Lower leg skin (tissue), 3 donors: ENCODE data around the gene HNMT.

Experiments used
- POLR2A ChIP-seq, 2 donors: fragments of 450-650 bp; IDR thresholded peaks; one replicate each; pipeline ENCODE4 v1.6.1; 2016 to 2017; ENCODE audit warnings: antibody characterized with exemption in 2 of 2, mild to moderate bottlenecking in 1 of 2, moderate library complexity in 1 of 2
- TF ChIP-seq, protein P1 (sequence below), 3 donors: fragments of 450-650 bp; IDR thresholded peaks; one replicate each; pipeline ENCODE4 v1.5.1; 2016; ENCODE audit warnings: antibody characterized with exemption in 3 of 3, mild to moderate bottlenecking in 3 of 3, moderate library complexity in 2 of 3

DNA sequence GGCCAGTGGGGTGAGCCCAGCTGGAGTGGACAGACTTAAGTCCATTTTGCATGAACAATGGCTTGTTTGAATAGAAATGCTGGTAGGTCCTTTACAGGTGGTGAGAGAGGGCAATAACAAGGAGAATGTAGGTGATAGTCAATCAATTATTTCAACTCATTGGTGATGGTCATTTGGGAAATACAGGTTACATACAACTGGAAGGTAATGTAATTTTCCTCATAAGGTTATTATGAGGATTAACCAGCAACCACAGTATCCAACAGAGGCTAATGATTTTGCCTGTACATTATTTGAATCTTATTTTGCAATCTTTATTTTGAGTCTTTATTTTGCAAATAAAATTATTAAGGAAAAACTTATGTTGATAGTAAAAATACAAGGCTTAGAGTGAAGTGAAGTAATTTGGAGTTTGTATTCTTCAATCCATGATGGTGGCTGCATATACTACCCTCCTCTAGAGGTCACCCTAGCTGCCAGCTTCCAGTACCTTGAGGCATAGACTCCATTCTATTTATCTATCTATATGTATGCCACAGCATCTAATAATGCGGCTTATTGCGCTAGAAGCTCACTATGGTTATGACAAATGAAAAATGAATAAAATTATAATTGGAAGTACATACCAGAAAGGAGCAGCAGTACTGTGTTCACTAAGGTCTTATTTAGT is 20.5 kb upstream of the HNMT start:
- TF ChIP-seq POLR2A (IDR thresholded peaks at IDR 0.05), result no peak
- TF ChIP-seq, protein P1, sequence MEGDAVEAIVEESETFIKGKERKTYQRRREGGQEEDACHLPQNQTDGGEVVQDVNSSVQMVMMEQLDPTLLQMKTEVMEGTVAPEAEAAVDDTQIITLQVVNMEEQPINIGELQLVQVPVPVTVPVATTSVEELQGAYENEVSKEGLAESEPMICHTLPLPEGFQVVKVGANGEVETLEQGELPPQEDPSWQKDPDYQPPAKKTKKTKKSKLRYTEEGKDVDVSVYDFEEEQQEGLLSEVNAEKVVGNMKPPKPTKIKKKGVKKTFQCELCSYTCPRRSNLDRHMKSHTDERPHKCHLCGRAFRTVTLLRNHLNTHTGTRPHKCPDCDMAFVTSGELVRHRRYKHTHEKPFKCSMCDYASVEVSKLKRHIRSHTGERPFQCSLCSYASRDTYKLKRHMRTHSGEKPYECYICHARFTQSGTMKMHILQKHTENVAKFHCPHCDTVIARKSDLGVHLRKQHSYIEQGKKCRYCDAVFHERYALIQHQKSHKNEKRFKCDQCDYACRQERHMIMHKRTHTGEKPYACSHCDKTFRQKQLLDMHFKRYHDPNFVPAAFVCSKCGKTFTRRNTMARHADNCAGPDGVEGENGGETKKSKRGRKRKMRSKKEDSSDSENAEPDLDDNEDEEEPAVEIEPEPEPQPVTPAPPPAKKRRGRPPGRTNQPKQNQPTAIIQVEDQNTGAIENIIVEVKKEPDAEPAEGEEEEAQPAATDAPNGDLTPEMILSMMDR (IDR thresholded peaks at IDR 0.05), result no peak
